Myocyte (in vitro differentiated cells): ENCODE results near the gene SLX4IP. TPM values are rescaled to one million over a fixed set of nuclear protein-coding genes. Genes with fewer than 3 reads are reported as not detected.

Experiments used
- DNase-seq: peaks from one replicate; pipeline ENCODE4 v3.0.0-alpha.2; 2012; ENCODE audit warnings: low read depth
- total RNA-seq: library from RNA; depleted of rRNA; stranded (reverse); fragments of >200 nt; gene quantifications from 2 replicates; pipeline ENCODE4 v1.2.3, GENCODE V29; 2014

The SLX4IP gene
- total RNA-seq, 1 donor from 2014 or later: 3.0 TPM

DNA sequence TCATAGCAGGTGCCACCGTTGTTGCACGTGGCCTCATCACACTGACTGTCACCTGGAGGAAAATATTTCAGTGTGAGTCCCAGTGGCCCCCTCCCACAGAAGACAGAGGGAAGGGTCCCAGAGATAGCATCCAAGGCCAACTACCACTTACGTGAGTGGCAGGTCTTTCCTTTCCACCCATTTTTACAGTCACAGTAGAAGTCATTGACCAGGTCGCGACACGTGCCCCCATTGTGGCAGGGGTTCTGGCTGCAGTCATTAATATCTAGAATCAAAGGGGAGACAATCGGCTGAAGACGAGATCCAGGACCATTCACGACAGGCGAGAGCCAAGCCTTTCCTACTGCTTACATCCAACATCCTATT is 210.1 kb downstream of the SLX4IP start:
- DNase-seq: no peak

DNA sequence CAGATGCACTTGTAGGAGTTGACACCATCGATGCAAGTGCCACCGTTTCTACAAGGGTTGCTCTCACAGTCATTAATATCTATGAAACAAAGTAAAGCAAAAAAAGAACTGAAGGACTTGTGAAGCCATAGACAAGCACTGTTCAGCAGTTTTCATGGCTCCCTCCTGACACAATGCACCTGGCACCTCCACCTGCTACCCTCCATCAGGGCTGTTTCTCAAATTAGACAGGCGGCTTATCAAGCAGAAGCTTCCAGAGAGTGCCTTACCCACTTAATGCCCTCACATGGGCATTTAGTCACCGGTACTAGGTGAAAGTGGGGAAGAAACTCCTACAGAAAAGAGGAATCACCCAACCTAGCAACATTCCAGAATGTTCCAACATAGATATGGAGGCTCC is 210.9 kb downstream of the SLX4IP start:
- DNase-seq: peak; percentile 54

DNA sequence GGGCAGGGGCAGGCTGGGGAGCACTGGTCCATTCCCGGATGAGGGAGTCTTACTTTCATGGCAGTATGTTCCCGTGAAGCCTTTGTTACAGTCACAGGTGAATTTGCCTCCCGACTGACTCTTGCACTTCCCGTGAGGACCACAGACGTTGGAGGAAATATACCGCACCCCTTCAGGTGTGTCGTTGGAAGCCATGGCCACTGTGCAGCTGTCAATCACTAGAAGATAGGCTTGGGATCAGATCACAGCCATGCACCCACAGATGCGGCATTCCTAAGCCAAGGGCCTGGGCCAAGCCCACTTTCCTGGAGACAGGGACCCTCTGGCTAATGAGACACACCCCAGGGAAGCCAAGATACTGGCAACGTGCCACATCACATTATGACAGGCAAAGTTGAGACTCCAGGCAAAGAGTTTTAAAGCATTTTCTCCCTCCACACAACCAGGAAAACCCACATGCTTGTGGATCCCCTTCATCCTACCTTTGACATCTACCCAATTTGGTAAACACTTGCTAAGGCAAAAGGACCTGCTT is 211.8 kb downstream of the SLX4IP start:
- no peak for DNase-seq

DNA sequence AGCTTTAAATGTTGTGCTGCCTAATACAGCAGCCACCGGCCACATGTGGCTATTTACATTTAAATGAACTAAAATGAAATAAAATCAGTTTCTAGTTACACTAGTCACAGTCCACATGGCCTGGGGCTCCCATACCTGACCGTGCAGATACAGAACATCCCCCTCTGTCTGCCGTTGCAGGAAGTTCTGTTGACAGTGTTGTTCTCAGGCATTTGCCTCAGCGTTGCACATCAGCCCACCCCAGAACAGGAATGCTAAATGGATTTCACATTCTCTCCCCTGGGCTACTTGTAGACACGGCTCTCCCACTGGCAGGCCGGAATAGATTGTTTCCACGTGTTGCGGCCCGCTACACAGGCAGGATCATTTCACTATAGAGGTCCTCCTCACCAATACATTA is 212.4 kb downstream of the SLX4IP start:
- no peak for DNase-seq

DNA sequence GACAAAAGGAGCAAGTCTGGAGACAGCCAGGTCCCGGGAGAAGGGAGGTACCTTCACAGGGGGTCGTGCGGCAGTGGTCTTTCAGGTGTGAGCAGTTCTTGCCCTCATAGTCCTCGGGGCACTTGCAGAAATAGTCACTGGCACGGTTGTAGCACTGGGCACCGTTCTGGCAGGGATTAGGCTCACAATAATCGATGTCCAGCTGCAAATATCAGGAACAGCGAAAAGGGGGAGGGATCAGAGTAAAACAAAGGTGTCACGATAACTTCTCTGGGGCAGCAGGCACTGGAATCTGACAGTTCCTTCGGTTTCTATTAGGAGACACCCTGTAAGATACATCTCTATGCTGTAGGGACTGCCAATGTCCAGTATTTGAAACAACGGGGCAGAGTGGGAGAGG is 212.8 kb downstream of the SLX4IP start:
- DNase-seq: no peak

DNA sequence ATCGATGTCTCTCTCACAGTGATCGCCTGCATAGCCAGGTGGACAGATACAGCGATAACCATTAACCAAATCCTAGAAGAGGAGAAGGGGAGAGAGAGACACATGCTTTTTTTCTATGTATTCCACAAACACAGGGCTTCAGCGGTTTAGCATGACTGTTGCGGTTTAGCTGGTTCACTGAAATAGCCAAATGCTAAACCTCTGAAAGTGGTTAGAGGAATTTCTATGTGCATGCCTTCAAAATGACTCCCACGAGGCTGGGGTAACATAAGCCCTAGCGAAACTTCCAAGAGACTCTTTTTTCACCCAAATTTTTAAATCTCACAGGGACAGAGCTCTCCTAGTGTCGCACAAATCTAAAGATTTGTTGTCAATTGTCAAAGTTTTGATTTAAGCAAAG is 213.5 kb downstream of the SLX4IP start:
- DNase-seq: peak; percentile 86

DNA sequence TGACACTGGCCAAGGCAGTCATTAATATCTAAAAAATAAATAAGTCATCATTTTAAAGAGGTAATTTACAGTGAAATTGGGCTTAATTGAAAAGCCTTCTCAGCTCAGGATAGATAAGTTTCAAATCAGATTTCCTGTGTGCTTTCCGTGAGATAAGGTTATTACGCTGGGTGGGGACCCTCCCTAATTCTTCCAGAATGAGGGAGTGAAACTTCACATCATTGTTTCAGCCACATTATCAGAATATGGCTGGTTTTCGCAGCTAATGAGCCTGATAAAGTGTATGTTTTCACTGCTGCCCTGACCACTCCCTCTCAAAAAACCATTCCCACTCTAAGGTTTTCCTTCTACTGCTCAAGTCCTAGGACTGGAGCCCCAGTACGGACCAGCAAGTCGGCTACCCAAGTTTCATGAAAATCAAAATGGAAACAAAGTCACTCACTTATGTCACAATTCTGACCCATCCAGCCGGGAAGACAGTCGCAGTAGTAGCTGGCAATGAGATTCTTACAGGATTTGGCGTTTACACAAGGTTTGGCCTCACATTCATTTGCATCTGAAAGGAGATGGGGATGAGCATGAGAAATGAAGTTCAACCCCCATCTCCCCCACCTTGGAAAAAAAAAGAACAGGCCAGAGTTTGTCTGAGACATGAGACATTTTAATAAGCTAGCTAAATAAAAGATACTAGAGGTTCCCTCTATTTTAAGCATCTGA is 214.1 kb downstream of the SLX4IP start:
- no peak for DNase-seq

DNA sequence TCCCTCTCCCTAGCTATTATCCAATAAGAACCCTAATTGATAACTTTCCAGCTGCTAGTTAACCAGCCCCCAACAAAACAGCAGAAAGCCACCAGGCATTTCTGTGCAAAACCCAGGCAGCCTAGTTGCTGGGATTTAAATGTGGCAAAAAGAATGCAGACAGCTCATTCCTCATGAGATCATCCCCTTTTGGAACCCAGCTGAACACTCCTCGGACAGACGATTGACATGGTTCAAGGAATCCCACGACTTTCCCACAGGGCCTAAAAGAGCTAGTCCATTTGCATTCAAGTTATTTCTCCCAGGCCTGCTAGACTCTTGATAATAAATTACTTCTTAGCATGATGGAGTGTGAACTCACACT is 214.7 kb downstream of the SLX4IP start:
- peak; percentile 81 for DNase-seq

DNA sequence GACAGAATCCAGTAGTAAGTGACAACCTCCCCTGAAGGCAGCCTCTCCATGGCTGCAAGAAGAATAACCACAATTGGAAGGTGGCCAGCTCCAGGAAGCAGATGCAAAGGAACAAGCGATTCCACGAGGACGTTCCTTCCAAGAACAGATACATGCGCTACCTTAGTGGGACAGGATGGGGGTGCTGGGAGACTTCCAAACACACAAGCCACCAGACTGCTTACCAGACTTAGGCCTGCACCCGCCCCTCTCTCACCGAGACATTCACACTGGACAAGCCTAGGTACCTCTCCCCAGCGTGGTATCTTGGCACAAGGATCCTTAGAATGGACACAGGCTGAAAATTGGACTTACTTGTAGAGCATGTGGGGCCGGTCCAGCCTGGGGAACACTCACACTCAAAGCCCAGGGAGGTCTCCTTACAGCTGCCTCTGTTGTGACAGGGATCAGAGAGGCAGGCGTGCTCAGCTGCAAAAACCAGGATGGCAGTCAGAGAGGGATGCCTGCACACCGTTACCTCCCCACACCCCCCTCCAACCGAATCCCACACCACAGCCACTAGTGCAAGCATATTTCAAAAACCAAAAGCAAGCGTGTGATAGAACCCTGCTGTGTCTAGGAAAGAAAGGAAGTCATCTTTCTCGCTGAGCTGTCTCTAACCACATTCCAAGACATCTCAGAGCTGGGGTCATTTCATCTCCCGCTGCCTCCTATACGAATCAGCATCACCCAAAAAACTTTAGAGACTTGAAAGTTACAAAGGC is 216.3 kb downstream of the SLX4IP start:
- DNase-seq: peak; percentile 75

DNA sequence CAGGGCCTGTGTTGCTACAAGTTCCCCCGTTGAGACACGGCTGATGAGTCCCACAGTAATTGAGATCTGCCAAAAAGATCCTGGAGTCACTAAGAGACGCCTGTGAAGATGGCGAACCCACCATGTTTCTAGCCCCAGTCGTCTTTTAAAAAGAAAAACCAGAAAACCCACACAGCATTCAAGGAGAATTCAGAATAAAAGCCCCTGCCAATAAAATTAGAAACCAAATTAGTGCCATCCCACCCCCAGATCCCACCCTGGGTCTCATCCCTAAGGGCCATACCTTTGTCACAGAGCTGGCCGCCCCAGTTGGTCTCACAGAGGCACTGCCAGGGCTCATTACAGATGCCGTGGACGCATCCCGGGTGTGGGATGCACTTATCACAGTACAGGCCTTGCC is 217.1 kb downstream of the SLX4IP start:
- DNase-seq: no peak

DNA sequence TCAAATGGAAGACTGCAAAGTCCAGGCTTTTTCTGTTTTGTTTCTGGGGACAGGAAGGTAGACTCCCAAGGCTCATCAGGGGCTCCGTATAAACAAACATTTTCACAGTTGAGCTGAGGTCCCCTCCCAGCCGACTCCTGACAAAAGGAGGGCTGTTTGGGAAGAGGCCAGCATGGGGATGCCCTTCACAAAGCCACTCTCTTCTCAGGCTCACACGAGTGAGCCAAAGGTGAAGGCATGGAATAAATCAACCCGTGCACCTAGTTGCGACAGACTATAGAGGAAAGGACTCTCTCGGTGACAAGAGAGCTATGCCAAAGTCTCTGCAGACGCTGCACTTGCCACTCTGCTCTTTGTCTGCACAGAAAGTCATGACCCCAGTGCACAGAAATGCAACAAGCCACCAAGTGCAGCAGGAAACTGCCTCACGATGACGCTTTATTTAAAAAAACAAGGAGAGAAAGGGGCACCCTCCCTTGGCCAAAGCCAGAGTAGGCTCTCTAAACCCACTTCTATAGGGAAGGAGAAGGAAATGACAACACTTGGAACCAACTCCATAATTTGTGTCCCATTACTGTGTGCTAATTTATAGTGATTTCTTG is 217.7 kb downstream of the SLX4IP start:
- no peak for DNase-seq

DNA sequence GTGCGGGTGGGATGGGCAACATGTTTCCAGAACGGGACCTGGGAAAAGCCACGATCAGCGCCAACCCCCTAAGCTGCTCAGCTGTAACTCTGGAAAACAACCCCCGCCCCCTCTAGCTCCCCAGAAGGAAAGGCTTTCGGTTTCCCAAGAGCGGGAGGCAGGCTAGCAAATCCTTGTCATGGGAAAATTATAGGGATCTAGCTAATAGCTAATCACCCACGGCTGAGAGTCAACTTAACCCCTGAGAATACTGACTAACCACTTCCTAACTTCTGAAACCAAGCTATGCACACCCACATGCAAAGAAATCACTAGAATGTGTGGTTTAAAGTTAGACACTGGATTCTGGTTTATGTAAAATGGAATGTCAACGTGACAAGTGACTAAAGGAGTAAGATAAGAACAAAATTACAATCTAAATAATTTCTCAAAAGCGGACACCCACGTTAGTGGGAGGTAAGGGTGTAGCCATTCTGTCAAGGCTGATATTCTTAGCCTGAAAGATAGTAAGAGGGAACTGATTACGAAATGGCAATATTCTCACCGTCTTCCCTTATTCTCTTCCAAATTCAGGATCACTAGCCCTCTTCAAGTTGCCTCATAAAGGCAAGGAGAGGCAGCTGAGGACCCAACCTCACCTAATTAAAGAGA is 218.6 kb downstream of the SLX4IP start:
- DNase-seq: no peak

DNA sequence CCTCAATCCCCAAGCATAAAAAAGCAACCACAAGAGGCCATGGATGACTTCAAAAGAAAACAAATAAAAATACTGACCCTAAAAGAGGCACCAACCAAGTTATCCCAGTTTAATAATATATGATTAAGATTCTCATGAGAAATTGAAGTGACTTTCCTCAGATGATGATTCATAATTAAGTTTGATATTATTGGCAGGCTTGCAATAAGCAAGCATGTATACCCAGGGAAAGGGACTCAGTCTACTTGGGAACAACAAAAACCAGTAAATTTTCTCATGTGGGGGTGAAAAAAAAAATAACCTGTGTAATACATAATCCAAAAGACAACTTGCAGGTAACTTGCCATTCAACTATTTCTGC is 219.1 kb downstream of the SLX4IP start:
- DNase-seq: no peak

DNA sequence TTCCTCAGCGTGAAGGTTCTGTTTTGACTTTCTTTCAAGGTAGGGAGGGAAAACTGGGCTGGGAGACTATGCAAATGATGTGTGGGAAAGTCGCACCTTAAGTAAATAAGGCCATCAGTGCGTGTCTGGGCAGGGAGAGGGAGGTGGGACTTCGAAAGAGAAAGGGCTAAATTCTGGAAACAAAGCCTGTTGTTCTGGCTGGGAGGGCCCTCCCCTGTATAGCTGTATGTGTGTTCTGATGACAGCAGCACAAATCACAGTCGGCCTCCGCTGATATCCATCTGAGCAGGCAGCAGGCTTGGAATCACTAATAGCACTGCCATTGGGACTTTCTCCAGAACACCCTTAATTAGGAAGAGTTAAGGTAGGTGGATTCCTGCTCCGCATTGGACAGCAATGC is 219.5 kb downstream of the SLX4IP start:
- no peak for DNase-seq

DNA sequence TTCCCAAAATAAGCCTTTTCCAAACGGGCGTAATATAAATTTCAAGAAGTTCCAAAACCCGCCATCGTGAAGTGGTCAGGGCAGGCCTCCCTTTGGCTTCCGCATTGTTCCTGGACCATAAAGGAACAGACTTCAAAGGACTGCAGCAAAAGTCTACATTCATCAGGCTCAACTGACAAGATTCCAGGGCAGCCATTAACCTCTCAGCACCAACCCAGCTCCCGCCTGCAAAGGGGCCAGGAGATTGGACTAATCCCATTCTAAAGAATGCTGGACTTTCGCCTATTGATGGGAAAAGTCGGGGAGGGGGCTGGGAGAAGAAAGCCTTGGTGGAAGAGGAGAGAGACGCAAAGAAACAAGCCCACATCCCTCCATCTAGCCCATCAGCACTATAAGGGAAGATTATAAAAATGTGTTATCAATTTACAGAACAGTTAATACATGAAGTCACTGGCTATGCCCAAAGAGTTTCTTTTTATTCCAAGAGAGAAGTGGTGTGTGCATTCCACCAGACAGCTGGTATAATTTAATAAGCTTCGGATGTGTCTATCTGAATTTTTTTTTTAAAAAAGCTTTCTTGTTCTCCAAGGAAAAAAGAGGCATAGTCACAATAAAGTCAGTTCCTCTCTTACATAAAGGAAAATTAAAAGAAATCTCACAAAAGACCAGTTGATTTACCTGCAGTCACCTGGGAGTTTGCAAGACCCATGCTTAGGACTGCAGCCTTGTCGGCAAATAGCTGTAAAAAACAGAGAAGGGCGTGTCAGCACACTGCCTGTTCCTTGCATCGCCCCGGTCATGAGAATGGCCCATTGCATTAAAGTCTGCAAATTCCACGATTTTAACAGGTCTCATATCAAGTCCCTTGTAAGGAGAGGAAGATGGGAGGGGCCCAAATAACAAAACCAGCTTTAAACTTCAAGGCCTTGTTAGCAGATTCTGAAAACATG is 220.9 kb downstream of the SLX4IP start:
- DNase-seq: no peak

DNA sequence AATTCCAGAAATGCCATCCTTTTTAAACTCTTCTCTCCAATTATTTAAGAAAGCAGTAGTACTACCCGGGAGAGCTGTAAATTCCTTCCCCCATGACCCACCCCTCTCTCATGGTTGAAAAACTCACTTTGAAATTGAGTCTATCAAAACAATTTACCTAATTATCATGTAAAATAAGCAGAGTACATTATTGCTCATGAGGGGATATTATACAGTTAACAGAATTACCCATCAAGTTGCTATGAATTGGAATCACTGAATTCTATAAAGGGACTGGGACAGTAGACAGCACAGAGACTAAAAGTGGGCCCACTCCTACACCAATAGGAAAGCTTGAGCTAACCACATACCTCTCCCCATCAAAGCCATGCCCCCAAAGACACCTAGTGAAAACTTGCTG is 222.3 kb downstream of the SLX4IP start:
- DNase-seq: no peak

DNA sequence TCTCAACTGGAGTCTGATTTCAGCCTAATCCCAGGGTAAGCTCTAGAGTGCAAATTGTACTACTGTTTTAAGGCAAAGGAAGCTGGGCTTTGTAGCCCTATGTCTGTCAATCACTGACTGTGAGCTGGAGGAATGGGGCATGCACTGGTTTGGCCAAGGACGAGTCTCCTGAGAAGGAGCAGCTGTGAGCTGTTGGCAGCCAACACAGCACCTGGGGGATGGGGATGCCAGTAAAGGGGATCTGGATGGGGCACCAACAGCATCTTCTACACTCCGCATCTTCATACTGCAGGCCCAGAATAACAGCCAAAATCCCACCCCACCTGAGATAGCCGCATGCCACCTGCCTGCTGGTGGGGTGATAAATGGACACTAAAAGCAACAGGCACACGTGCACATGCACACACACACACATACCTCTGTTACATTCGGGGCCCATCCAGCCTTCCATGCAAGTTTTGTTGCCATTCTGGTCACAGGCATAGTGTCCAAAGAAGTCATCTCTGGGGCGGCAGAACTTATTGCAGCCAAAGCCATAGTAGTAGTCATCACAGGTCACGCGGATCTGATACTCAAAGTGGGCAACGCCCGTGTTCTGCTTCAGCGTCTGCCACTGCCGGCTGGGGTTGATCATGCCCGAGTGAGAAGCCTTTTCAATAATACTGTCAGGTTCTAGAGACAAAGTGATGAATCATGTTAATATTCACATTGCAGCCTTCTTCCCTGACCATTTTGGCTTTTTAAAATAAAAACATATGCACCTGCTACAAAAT is 223.1 kb downstream of the SLX4IP start:
- no peak for DNase-seq

DNA sequence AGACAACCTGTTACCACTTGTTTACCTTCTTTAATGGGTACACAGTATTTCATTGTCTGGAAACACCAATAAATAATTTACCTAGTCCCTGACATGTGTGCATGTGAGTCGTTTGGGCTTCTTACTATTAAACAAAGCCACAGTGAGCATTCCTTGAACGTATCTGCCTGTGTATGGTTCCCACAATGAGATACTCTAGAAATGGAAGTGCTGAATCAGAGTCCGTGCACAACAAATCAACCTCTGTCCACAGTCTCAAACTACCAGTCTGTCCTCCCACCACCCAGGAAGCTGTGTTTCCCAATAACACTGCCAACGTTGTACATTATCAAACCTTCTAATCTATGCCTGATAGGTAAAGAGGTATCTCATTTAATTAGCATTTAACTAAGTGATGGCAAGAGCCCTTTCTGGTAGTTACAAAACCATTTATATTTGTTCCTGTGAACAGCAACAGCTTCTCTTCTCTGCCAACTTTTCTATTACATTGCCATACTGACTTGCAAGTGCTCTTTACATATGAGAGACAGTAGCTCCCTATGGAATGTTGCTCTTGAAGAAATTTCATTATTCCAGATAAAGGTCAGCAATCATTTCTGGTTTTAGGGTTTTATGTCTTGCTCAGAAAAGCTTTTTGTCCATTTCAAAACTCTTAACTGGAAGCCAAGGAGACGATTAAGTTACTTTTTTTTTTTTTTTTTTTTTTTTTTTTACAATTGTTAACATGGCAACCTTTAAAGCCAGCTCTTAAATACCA is 223.9 kb downstream of the SLX4IP start:
- no peak for DNase-seq
